OCI-LY1 (cell line): ENCODE results near the gene COL5A2.

Source experiments
- H2AFZ ChIP-seq: fragments of 200-600 bp; sonication (generic), shearing (Covaris generic); 2 replicates; pipeline ENCODE4 v1.6.0; 2014; ENCODE audit warnings: antibody characterized with exemption, mild to moderate bottlenecking, low read length
- H3F3A ChIP-seq: fragments of 200-600 bp; sonication (generic), shearing (Covaris generic); 2 replicates; pipeline ENCODE4 v1.6.0; 2014; ENCODE audit warnings: mild to moderate bottlenecking, antibody characterized with exemption, low read length, moderate library complexity; ENCODE audit not compliant: insufficient read depth
- H3K27ac ChIP-seq: fragments of 200-600 bp; sonication (generic); 2 replicates; pipeline ENCODE4 v1.5.1; 2014; ENCODE audit warnings: low read length, mixed run types, mild to moderate bottlenecking, low read depth; ENCODE audit not compliant: poor library complexity, severe bottlenecking
- H3K27me3 ChIP-seq: fragments of 200-600 bp; sonication (generic); 2 replicates; pipeline ENCODE4 v1.6.0; 2014; ENCODE audit warnings: antibody characterized with exemption, mild to moderate bottlenecking, low read length, moderate library complexity; ENCODE audit not compliant: insufficient read depth
- H3K36me3 ChIP-seq: fragments of 200-600 bp; sonication (generic); 2 replicates; pipeline ENCODE4 v1.6.1; 2014; ENCODE audit warnings: mild to moderate bottlenecking, antibody characterized with exemption, low read length, moderate library complexity, mixed read lengths; ENCODE audit not compliant: insufficient read depth
- H3K4me1 ChIP-seq: fragments of 200-600 bp; sonication (generic); 2 replicates; pipeline ENCODE4 v1.5.1; 2014; ENCODE audit warnings: mild to moderate bottlenecking, low read length, moderate library complexity; ENCODE audit not compliant: insufficient read depth, severe bottlenecking
- H3K4me2 ChIP-seq: fragments of 200-600 bp; sonication (generic), shearing (Covaris generic); 2 replicates; pipeline ENCODE4 v1.6.1; 2014; ENCODE audit warnings: low read length
- H3K4me3 ChIP-seq: fragments of 200-600 bp; sonication (generic); 2 replicates; pipeline ENCODE4 v1.5.1; 2014; ENCODE audit warnings: low read length, low read depth, mild to moderate bottlenecking, mixed read lengths; ENCODE audit not compliant: poor library complexity, severe bottlenecking
- H3K79me2 ChIP-seq: fragments of 200-600 bp; shearing (Covaris generic); 2 replicates; pipeline ENCODE4 v1.6.1; 2016; ENCODE audit warnings: mixed run types, low read length, mixed read lengths; ENCODE audit not compliant: insufficient read depth
- H3K9ac ChIP-seq: fragments of 200-600 bp; sonication (generic), shearing (Covaris generic); 2 replicates; pipeline ENCODE4 v1.6.1; 2014; ENCODE audit warnings: mild to moderate bottlenecking, low read length, mixed read lengths
- H3K9me2 ChIP-seq: fragments of 200-600 bp; sonication (generic), shearing (Covaris generic); 2 replicates; pipeline ENCODE4 v1.6.1; 2014; ENCODE audit warnings: low read depth, mild to moderate bottlenecking, low read length, mixed read lengths
- H3K9me3 ChIP-seq: fragments of 200-600 bp; shearing (Covaris generic); 2 replicates; pipeline ENCODE4 v1.6.1; 2014; ENCODE audit warnings: low read length, mixed read lengths
- H4K20me1 ChIP-seq: fragments of 200-600 bp; sonication (generic), shearing (Covaris generic); 2 replicates; pipeline ENCODE4 v1.6.0; 2016; ENCODE audit warnings: mild to moderate bottlenecking, low read length; ENCODE audit not compliant: insufficient read depth
- EZH2 ChIP-seq: fragments of 200-600 bp; sonication (generic), shearing (Covaris generic); IDR thresholded peaks from 2 replicates; pipeline ENCODE4 v1.8.0; 2017; ENCODE audit warnings: borderline replicate concordance, mixed run types, mild to moderate bottlenecking, antibody characterized with exemption, low read length, moderate library complexity, mixed read lengths
- TF ChIP-seq, protein P1 (sequence below): fragments of 200-600 bp; sonication (generic), shearing (Covaris generic); IDR thresholded peaks from 2 replicates; pipeline ENCODE4 v1.5.1; 2017; ENCODE audit warnings: mild to moderate bottlenecking, antibody characterized with exemption, low read length, moderate library complexity, mixed read lengths

COL5A2 gene

DNA sequence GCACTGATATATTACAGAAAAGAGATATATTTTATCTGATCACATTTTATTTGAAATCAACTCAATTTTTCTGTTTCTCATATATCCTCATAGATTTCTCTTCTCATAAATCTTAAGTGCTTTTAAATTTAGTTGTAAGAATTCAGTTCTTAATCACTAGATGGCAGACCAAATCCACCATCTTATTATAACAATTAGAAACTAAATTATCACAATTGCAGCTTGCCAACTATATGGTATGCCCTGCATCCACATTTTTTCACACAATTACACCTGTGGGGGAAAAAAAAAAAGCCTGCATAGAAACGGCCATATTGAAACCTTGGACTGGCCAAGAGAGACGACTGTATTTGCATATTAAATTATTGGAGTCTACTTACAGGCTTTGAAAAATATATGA is 64.4 kb downstream of the COL5A2 start:
- Histone ChIP-seq H3K9me3 (no peaks in the 10 kb centered on the region), H3K4me2 (no peak overlapping the region), H3K4me3 (no peak overlapping the region), H3K36me3 (no peaks in the 10 kb centered on the region), H3K9ac (no peak overlapping the region), H4K20me1 (no peaks in the 10 kb centered on the region), H3K27ac (no peak overlapping the region), H3K79me2 (no peaks in the 10 kb centered on the region), H2AFZ (no peak overlapping the region), H3K27me3 (no peaks in the 10 kb centered on the region), H3F3A (no peaks in the 10 kb centered on the region), H3K4me1 (no peaks in the 10 kb centered on the region), H3K9me2 (no peaks in the 10 kb centered on the region)
- TF ChIP-seq, protein P1, sequence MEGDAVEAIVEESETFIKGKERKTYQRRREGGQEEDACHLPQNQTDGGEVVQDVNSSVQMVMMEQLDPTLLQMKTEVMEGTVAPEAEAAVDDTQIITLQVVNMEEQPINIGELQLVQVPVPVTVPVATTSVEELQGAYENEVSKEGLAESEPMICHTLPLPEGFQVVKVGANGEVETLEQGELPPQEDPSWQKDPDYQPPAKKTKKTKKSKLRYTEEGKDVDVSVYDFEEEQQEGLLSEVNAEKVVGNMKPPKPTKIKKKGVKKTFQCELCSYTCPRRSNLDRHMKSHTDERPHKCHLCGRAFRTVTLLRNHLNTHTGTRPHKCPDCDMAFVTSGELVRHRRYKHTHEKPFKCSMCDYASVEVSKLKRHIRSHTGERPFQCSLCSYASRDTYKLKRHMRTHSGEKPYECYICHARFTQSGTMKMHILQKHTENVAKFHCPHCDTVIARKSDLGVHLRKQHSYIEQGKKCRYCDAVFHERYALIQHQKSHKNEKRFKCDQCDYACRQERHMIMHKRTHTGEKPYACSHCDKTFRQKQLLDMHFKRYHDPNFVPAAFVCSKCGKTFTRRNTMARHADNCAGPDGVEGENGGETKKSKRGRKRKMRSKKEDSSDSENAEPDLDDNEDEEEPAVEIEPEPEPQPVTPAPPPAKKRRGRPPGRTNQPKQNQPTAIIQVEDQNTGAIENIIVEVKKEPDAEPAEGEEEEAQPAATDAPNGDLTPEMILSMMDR, result no peak
- no peak for TF ChIP-seq EZH2

DNA sequence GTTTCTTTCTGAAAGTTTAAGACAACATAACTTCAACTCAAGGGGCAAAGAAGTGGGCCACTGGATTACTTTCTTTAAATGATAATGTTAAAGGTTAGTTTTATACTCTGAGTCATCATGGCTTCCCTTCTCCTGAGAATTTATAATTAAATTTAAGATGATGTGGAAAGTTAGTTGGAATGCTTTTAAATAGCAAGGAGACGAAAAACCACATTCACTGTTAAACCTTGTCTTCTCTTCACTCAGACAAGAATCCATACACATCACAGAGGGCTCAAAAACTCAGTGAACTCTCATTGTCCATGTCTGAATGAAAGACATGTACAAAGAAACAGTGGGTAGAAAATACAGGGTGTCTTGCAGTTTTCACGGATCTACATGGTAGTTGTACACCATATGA is 65.6 kb downstream of the COL5A2 start:
- H3K79me2 ChIP-seq, result no peaks in the 10 kb centered on the region
- no peak overlapping the region for H3K27ac ChIP-seq
- TF ChIP-seq, protein P1, result no peak
- no peak for TF ChIP-seq EZH2
- H3K9me2 ChIP-seq, result no peaks in the 10 kb centered on the region
- H3K9me3 ChIP-seq, result no peaks in the 10 kb centered on the region
- H3K27me3 ChIP-seq, result no peaks in the 10 kb centered on the region
- H3F3A ChIP-seq, result no peaks in the 10 kb centered on the region
- H3K4me2 ChIP-seq, result no peak overlapping the region
- no peaks in the 10 kb centered on the region for H3K4me1 ChIP-seq
- H3K36me3 ChIP-seq, result no peaks in the 10 kb centered on the region
- H2AFZ ChIP-seq, result no peak overlapping the region
- H4K20me1 ChIP-seq, result no peaks in the 10 kb centered on the region
- H3K4me3 ChIP-seq, result no peak overlapping the region
- H3K9ac ChIP-seq, result no peak overlapping the region

DNA sequence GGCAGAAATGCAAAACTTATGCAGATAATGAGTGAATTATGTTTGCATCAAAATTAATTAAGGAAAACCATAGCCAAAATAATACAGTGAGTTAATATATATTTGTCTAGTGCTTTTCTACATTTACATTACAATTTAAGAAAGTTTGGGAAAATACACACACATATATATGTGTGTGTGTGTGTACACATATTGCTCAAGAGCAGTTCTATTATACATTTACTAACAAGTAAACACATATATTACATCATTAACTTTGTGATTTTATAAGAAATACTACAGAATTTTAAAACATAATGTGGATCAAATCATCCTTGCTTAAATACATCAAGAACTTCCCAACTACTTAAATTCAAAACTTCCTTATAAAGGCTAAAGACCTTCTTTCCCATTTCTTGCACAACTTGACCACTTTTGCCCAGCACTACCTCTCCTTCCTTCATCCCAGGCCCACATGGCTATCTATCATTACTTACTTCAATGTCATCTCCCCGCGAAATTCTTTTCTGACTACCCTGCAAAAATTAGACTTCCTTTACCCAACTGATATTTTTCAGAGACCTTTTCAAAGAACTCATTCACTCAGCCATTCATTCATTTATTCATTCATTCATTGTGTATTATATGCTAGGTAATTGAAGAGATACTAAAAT is 68.4 kb downstream of the COL5A2 start:
- no peaks in the 10 kb centered on the region for H3K36me3 ChIP-seq
- TF ChIP-seq, protein P1, result no peak
- TF ChIP-seq EZH2, result no peak
- no peak overlapping the region for H3K4me2 ChIP-seq
- H3K9me2 ChIP-seq, result no peaks in the 10 kb centered on the region
- H3K4me1 ChIP-seq, result no peaks in the 10 kb centered on the region
- no peaks in the 10 kb centered on the region for H4K20me1 ChIP-seq
- H3K9me3 ChIP-seq, result no peaks in the 10 kb centered on the region
- no peak overlapping the region for H3K27ac ChIP-seq
- no peak overlapping the region for H3K9ac ChIP-seq
- H3K27me3 ChIP-seq, result no peaks in the 10 kb centered on the region
- no peak overlapping the region for H3K4me3 ChIP-seq
- H2AFZ ChIP-seq, result no peak overlapping the region
- no peaks in the 10 kb centered on the region for H3F3A ChIP-seq
- H3K79me2 ChIP-seq, result no peaks in the 10 kb centered on the region
